Amniotic stem cell (primary cell): Measurements from ENCODE around the gene CNTN5.

ENCODE experiments used
- DNase-seq: peaks from one replicate; lab custom pipeline; 2025; lab: John Stamatoyannopoulos, UW

Gene CNTN5

GRCh38 chr11:99519095-99519494 lies 498.3 kb downstream of the CNTN5 start:
- DNase-seq = no peak

- no peak for DNase-seq
Observed at GRCh38 chr11:99522467-99523173, 501.9 kb downstream of the CNTN5 start.

GRCh38 chr11:99531468-99531867 lies 510.7 kb downstream of the CNTN5 start:
- no peak for DNase-seq

- no peak for DNase-seq
Observed at GRCh38 chr11:99534812-99535211, 514.1 kb downstream of the CNTN5 start.

GRCh38 chr11:99535406-99535805 lies 514.7 kb downstream of the CNTN5 start:
- no peak for DNase-seq

- DNase-seq = no peak
Observed at GRCh38 chr11:99535819-99536218, 515.1 kb downstream of the CNTN5 start.

- DNase-seq = no peak
Observed at GRCh38 chr11:99537681-99538080, 516.9 kb downstream of the CNTN5 start.

- no peak for DNase-seq
Observed at GRCh38 chr11:99545616-99546015, 524.9 kb downstream of the CNTN5 start.

- DNase-seq = no peak
Observed at GRCh38 chr11:99548264-99548663, 527.5 kb downstream of the CNTN5 start.

GRCh38 chr11:99554232-99554903 lies 533.6 kb downstream of the CNTN5 start:
- no peak for DNase-seq

GRCh38 chr11:99555486-99555885 lies 534.7 kb downstream of the CNTN5 start:
- DNase-seq = no peak

- no peak for DNase-seq
Observed at GRCh38 chr11:99565333-99565732, 544.6 kb downstream of the CNTN5 start.

GRCh38 chr11:99567334-99567956 lies 546.7 kb downstream of the CNTN5 start:
- no peak for DNase-seq

GRCh38 chr11:99568808-99569207 lies 548.1 kb downstream of the CNTN5 start:
- DNase-seq = no peak

GRCh38 chr11:99571094-99571493 lies 550.3 kb downstream of the CNTN5 start:
- no peak for DNase-seq

GRCh38 chr11:99584830-99585229 lies 564.1 kb downstream of the CNTN5 start:
- DNase-seq = no peak

GRCh38 chr11:99585606-99586005 lies 564.9 kb downstream of the CNTN5 start:
- DNase-seq = no peak

- no peak for DNase-seq
Observed at GRCh38 chr11:99589771-99590170, 569.0 kb downstream of the CNTN5 start.

GRCh38 chr11:99592266-99592665 lies 571.5 kb downstream of the CNTN5 start:
- DNase-seq = no peak

GRCh38 chr11:99593197-99593596 lies 572.4 kb downstream of the CNTN5 start:
- DNase-seq = no peak

GRCh38 chr11:99601179-99601578 lies 580.4 kb downstream of the CNTN5 start:
- no peak for DNase-seq

- no peak for DNase-seq
Observed at GRCh38 chr11:99614352-99614751, 593.6 kb downstream of the CNTN5 start.

- no peak for DNase-seq
Observed at GRCh38 chr11:99630629-99631028, 609.9 kb downstream of the CNTN5 start.
